HG03025 (cell line): ENCODE results near the gene CCNI2.
A peak's percentile ranks its signal among the peaks of the same experiment; 100 is the strongest.

ENCODE experiments used
- ATAC-seq: cut with Tn5 transposase; IDR thresholded peaks from one replicate; pipeline ENCODE4 v1.9.1; 2021; ENCODE audit warnings: mild to moderate bottlenecking, moderate library complexity; ENCODE audit not compliant: unreplicated experiment, low FRiP score

CCNI2 gene, protein sequence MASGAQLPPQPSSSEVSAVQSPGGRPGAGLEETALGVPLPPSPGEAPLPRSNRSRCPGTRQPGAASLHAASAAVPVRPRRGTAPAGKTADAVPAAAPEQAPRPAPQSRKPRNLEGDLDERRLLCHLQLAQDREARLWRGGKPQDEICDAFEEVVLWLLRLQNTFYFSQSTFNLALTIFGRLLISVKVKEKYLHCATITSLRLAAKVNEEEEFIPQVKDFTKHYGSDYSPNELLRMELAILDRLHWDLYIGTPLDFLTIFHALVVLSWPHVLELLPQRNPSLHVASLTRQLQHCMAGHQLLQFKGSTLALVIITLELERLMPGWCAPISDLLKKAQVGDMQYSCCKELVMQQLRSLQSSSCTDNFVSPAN

DNA sequence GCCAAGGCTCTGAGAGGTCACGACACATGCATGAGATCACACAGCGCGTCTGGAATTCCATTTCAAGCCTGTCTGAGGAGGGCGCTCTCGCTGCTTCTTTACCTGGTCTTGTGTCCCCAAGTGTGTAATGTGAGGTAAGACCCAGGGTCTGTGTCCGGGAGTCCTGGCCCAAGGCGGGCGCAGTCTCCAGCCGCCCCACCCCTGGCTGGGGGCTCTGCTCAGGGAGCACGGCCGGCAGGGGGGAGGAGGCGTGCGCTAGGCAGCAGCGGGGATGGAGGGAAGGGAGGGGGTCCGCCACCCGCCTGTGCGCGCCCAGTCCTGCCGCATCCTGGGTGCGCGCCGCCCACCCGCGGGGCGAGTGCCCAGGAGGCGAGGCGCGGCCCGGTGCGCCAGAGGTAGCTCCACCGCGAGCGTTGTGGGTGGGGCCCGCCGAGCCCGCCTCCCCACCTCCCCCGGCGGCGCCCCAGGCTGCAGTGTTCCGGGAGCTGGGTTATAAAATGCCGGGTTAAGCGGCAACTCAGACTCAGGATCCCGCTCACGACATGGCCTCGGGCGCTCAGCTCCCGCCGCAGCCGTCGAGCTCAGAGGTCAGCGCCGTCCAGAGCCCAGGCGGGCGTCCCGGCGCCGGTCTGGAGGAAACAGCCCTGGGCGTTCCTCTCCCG lies at the start of gene CCNI2:
Gene CCNI2, plus strand, starts transcription at position 473 of the 662 bp plus-strand sequence. Its CDS starts 70 bp downstream, at position 543.
- ATAC-seq = peak; percentile 58

DNA sequence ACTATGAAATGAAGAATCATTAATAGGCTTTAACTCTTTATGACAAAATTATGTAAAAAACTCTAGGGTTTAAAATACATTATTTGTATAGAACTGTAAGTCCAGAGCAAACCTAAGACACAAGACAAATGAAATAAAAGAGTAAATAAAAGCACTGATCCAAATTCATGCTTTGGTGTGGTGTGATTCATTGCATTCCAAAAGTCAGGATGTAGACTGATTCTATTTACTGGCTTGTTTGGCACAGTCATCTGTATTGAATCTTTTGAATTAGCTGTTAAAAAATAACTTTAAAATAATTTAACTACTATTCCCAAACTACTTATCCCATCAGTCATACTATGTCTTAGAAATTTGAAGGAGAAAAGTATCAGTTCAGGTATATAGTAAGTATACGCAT lies 42.4 kb upstream of the CCNI2 start:
- ATAC-seq = no peak

DNA sequence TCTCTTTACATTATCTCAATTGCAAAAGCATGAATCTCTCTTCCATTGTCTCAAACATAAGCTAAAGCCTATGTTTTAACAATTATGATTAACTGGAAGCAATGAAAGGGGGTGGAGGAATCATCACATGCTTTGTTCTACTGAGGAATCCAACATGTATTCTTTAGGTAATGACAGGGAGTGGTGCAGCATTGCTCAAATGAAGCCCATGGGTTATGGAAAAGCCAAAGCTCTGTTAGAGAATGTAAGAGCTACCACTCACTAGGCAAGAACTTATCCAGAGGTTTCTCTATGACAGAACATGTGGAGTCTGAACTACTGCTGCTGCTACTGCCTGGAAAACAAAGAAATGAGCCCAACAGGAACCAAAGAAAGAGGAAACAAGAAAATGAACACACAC lies 38.6 kb upstream of the CCNI2 start:
- ATAC-seq = no peak

DNA sequence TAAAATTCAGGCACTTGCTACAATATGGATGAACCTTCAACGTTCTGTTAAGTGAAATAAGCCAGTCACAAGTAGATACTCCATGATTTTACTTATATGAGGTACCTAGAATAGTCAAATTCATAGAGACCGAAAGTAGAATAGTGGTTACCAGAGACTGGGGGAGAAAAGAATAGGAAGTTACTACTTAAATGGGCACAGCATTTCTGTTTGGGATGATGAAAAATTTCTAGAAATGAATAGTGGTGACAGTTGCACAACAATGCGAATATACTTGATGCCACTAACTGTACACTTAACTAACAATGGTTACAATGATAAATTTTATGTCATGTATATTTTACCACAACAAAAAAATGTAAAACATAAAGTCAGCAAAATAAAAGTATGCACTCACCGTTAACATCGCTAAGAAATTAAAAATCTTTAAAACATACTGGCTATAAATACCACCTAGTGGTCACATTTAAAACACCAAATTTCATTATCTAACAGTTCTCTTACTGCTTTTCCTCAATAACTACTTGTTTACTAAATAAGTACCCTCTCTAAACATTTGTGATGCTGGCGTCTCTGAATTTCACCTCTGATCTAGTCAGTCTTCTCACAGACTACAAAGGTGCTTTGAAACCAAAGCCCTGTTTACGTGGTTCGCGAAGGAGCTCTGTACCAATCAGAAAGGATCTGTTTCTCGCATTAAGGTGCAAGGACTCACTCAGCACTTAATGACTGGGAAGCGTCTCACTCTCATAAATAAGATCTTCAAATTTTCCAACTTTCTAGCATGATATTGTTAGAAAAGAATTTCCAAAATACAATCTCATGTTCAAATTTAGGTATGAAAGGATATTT lies 32.5 kb upstream of the CCNI2 start:
- no peak for ATAC-seq

DNA sequence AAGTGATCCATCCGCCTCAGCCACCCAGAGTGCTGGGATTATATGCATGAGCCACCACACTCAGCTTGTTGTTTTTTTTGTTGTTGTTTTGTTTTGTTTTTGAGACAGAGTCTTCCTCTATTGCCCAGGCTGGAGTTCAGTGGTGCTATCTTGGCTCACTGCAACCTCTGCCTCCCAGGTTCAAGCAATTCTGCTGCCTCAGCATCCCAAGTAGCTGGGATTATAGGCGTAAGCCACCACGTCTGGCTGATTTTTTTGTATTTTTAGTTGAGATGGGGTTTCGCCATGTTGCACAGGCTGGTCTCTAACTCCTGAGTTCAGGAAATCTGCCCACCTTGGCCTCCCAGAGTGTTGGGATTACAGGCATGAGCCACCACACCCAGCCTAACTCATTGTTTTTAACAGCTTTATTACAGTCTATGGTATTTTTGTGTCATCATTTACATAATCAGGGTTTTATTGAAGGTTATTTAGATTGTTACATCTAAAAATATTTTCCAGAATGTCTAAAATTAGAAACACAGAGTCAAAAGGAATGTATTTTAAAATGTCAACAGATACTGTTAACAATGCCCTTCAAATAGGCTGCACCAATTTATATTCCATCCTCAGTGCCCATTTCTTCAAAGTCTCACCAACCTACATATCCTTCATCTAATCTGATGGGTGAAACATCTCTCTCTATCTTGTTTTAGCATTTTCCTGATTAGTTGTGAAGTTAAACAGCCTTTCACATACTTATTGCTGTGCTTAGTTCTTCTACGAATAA lies 28.5 kb upstream of the CCNI2 start:
- no peak for ATAC-seq

DNA sequence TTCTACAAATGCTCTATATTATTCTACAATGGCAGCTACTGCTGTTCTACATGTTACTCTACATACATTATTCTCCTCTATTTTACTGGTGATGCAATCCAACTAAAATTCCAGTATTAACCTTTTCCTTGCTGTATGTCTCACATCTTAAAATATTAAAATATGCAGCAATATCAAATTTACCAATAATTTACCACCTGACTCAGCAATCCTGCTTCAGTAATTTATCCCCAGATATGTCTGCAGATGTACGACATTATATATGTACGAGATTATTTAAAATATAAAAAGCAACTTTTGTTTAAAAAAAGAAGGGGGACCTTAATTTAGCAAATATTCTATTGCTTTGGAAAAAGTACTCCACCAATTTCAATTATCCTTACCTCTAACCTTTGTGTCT lies 21.5 kb upstream of the CCNI2 start:
- no peak for ATAC-seq

DNA sequence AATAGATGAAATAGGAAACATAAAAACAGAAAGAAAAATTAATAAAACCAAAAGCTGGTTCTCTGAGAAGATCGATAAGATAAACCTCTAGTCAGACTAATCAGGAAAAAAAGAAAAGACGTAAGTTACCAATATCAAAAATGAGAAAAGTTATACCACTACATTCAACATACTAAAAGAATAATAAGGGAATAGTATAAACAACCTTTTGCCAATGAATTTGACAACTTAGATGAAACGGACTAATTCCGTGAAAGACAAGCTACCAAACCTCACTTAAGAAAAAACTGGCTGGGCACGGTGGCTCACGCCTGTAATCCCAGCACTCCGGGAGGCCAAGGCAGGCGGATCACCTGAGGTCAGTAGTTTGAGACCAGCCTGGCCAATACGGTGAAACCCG lies 17.3 kb upstream of the CCNI2 start:
- ATAC-seq = no peak

DNA sequence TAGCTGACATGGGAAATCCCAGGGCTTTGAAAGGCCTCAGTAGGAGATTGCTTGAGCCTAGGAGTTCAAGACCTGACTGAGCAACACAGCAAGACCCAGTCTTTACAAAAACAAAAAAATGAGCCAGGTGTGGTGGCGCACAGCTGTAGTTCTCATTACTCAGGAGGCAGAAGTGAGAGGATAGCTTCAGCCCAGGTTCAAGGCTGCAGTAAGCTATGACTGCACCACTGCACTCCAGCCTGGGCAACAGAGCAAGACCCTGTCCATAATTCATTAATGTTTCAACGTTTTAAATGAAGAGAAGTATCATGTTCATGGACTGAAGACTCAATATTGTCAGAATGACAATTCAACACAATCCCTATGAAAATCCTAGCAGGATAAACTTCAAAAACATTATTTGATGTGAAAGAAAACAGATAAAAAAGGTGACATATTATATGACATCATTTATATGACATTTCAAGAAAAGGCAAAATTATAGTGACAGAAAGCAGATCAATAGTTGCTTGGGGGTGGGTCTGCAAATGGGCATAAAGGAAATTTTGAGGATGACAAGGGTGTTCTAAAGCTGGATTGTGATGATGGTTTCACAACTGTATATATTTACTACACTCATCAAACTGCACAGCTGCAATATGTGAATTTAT lies 13.6 kb upstream of the CCNI2 start:
- no peak for ATAC-seq

DNA sequence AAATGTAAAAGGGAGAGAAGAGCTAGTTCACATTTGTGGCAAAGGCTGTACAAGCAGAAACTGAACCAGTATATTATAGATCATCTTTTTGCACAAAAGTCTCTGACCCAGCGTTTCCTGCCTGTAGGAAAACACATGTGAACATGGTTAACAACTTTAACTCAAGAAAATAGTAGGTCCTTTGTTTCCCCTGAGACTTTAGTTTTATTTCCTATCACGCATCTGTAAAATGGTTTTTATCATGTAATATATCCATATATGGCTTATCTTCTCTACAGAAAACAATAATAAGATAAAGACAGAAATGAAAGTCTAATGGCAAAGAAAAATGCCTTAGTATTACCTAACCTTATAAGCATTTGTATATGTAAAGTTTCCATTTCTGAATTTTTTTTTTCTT lies 12.5 kb upstream of the CCNI2 start:
- no peak for ATAC-seq

DNA sequence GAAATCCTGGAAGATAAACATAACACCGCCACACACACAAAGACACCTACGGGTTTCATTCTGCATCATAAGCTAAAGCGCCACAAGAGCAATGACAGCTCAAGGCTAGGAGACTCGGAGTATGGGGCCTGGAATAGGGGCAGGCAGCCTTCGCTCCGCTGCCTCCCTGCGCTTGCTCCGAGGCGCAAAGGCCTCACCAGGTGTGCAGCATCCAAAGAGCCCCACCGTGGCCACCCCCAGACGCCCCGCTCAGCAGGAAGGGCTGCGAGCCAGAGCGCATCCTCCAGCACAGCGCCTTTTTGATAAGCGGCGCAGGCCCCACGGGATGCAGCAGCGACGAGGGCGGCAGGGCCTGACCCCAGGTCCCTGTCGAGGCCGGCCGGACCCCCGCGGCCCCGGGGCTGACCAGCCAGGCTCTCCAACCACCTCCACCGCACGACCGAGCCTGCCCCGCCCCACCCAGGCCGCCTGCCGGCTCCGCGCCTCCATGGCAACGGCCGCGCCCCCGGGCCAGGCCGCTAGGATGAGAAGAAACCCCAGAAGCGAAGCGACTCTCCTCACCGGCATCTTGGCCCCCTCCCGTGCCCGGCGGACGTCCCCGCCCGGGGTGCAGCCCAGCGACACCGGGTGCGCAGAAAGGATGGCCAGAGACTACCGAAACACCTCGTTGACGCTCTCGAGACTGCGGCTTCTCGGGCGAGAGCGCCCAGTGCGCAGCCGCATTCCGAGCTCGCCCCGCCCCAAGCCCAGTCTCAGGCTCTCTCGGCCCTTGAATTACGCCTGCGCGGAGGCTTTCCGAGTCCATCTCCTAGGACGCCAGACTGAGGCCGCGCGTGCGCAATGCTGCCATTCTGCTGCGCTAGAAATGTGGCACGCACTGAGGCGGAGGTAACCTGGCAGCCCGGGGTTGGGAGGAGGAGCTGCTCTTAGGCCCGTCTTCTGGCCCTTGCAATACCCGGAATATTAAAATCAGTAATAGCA lies 10.1 kb upstream of the CCNI2 start, which contains the start of gene KIF3A:
Gene KIF3A, minus strand, starts transcription at position 694 of the 981 bp plus-strand sequence. Its CDS starts 127 bp downstream, at position 567.
- peak; percentile 84 for ATAC-seq

DNA sequence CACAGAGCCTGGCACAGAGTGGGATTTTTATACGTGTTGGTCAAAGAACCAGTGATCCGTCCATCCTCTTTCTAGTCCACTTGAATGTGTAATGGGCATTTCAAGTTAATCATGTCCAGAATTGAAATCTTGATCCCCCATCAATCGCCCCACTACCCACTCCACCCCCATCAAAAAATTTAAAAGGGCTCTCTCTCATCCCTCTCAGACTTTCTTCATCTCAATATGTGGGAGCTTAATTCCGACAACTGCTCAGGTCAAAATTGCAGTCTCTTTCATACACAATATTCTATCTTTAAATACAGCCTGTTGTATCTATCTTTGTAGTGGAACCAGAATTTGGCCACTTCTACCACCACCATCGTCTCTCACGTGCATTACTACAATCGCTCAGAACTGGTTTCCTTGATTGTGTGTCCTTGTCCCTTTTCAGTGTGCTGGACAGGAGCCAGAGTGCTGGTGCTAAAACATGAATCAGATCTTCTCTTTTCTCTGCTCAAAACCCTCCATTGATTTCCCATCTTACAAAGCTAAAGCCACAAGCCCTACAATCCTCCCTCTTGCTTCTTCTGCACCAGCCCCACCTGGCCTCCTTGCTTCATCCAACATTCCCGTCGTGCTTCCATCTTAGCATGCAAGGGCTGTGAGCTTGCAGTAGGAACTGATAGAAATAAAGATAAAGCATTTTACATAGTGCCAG lies 9.1 kb upstream of the CCNI2 start:
- no peak for ATAC-seq

DNA sequence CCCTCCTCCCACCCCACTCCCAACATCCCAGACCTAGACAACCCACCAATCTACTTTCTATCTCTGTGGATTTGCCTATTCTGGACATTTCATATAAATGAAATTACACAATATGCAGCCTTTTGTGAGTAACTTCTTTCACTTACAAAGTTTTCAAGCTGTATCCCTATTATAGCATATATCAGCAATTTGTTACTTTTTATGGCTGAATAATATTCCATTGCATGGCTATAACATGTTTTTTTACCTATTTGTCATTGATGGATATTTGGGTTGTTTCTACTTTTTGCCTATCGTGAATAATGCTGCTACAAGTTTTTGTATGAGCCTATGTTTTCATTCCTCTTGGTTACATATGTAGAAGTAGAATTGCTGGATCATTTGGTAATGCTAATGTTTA lies 8.0 kb upstream of the CCNI2 start:
- ATAC-seq = no peak

DNA sequence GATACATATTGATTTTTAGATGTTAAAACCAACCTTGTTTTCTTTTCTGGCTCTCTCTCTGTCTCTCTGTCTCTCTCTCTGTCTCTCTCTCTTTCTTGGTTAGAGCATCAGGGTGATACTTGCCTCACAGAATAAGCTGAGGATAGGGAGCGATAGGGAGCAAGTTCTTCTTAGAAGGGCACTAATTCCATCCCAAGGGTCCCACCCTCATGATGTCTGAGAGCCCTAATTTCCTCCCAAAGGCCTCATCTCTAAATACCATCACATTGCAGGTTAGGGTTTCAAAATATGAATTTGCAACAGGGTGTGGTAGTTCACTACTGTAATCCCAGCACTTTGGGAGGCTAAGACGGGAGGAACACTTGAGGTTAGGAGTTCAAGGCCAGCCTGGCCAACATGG lies 5.1 kb upstream of the CCNI2 start:
- no peak for ATAC-seq

DNA sequence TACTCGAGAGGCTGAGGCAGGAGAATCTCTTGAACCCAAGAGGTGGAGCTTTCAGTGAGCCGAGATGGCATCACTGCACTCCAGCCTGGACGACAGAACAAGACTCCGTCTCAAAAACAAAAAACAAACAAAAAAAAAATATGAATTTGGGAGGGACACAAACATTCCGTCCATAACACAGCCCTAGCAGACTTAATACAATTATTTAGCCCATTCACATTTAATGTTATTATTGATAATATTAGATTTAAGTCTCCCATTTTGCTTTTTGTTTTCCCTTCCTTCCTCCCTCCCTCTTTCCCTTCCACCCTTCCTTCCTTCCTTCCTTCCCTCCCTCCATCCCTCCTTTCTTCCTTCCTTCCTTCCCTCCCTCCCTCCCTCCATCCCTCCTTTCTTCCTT lies 4.6 kb upstream of the CCNI2 start:
- ATAC-seq = no peak

DNA sequence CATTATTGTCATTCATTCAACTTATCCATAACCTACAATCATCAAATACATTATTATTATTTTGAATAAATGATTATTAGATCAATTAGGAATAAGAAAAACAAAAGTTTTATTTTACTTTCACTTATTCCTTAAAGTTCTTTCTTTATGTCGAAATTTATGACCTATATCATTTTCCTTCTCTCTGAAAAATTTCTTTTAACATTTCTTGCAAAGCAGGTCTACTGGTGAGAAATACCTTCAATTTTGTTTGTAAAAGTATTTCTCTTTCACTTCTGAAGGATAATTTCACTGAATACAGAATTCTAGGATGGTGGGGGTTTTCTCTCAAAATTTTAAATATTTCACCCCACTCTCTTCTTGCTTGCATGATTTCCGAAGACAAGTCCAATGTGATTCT lies 2.6 kb upstream of the CCNI2 start:
- ATAC-seq = no peak

DNA sequence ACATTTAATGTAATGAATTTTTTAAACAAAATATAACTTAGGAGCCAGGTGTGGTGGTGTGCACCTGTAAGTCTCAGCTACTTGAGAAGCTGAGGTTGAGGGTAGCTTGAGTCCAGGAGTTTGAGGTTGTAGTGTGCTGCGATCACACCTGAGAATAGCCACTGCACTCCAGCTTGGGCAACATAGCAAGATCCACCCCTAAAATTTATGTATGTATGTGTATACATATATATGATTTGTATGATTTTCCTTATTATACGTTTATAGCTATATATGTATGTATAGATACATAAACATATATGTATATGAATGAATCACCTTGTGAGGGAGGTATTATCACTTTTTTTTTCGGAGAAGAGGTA lies 653 bp upstream of the CCNI2 start:
- ATAC-seq = no peak

DNA sequence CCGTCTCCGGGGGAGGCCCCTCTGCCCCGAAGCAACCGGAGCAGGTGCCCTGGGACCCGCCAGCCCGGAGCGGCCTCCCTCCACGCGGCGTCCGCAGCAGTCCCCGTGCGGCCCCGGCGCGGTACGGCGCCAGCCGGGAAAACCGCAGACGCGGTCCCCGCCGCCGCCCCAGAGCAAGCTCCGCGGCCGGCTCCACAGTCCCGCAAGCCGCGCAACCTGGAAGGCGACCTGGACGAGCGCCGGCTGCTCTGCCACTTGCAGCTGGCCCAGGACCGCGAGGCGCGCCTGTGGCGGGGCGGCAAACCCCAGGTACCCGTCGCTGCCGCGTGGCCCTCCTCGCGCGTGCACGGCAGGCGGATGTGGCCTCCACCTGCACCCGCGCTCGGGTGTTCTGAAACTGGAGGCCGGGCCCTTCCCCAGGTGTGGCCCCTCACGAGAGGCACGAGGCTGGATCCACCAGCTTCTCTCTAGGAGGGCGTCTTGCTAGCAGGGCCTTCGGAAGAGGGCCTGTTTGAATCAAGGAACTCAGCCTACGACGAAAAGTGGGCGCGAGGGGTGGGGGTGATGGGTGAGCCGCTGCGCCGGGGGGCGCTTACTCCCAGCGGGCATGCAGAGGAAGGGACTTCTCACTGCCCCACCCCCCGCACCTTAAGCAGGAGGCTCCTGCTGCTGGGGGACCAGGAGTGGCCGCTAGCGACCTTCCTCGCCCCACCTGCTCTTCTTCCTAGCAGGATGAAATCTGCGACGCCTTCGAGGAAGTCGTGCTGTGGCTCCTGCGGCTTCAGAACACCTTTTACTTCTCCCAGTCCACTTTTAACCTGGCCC lies 602 bp downstream of the CCNI2 start:
- peak; percentile 14 for ATAC-seq
